Esophagus (tissue), 2 donors: Measurements from ENCODE around the gene TNFSF11. TPM values are rescaled to one million over a fixed set of nuclear protein-coding genes. Genes with fewer than 3 reads are reported as not detected.

ENCODE experiments used
- H3K27ac ChIP-seq, 2 donors: one replicate each; pipeline ENCODE4 v1.5.1; 2013; ENCODE audit warnings: low read depth in 2 of 2, mild to moderate bottlenecking in 2 of 2, inconsistent platforms in 1 of 2, low read length in 1 of 2, moderate library complexity in 1 of 2
- H3K27me3 ChIP-seq, 2 donors: one replicate each; pipeline ENCODE4 v1.6.1; 2013; ENCODE audit warnings: low read length in 2 of 2, control low read depth in 1 of 2, mild to moderate bottlenecking in 1 of 2; ENCODE audit not compliant: insufficient read depth in 2 of 2, control insufficient read depth in 1 of 2
- H3K36me3 ChIP-seq, 2 donors: one replicate each; pipeline ENCODE4 v1.6.1; 2013; ENCODE audit warnings: low read length in 1 of 2; ENCODE audit not compliant: control insufficient read depth in 2 of 2, insufficient read depth in 2 of 2
- H3K4me1 ChIP-seq, 2 donors: one replicate each; pipeline ENCODE4 v1.6.1; 2013; ENCODE audit warnings: low read length in 1 of 2; ENCODE audit not compliant: control insufficient read depth in 2 of 2, insufficient read depth in 2 of 2
- H3K4me3 ChIP-seq, 2 donors: one replicate each; pipeline ENCODE4 v1.5.1; 2013; ENCODE audit warnings: low read length in 2 of 2, mild to moderate bottlenecking in 2 of 2, low read depth in 1 of 2, moderate library complexity in 1 of 2
- H3K9me3 ChIP-seq, 2 donors: one replicate each; pipeline ENCODE4 v1.6.1; 2013; ENCODE audit warnings: mild to moderate bottlenecking in 2 of 2, low read depth in 1 of 2, low read length in 1 of 2, moderate library complexity in 1 of 2; ENCODE audit not compliant: control insufficient read depth in 2 of 2, insufficient read depth in 1 of 2
- WGBS, 2 donors: extraction: QIAGEN DNeasy Blood & Tissue Kit; methylation state at CpG; one replicate each; pipeline ENCODE4 v1.1.7; 2013; 5-methylcytosine and 5-hydroxymethylcytosine counted together
- polyA plus RNA-seq, 2 donors: library from polyadenylated mRNA; stranded (reverse); fragments of 200-250 nt; gene quantifications; one replicate each; pipeline ENCODE4 v1.2.3, GENCODE V29; 2013
- donor health status: healthy with polysubstance abuse.
- donor health status: Bipolar disorder and iron deficiency.

Gene TNFSF11
- polyA plus RNA-seq, 2 donors = 0.08 TPM

DNA sequence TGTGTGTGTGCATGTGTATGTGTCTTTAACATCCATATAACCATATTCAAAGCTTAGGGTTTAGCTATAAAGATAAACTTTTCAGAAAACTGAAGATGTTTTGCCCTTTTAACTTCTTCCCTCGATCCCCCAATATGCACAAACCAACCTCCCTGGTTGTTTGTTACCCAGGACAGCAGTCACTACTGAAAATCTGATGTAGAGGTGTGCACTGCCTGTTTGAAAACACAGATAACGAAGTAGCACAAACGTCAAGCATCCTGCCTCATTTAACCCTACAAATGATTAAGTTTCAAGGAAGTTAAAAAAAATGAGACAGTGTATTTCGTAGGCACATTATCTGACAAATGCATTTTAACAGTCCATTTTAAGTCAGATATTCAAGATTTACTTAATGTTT lies 3.6 kb downstream of the TNFSF11 start:
- Histone ChIP-seq H3K27me3 (no peaks in the 10 kb centered on the region), H3K9me3 (no peaks in the 10 kb centered on the region), H3K4me1 (peaks cover 4 to 5% of the 10 kb centered on the region in 2 donors), H3K4me3 (no peak overlapping the region), H3K27ac (no peak overlapping the region), H3K36me3 (no peaks in the 10 kb centered on the region)
- 58 to 61% methylated on average over 4 of the region's 4 CpGs for WGBS, 2 donors

DNA sequence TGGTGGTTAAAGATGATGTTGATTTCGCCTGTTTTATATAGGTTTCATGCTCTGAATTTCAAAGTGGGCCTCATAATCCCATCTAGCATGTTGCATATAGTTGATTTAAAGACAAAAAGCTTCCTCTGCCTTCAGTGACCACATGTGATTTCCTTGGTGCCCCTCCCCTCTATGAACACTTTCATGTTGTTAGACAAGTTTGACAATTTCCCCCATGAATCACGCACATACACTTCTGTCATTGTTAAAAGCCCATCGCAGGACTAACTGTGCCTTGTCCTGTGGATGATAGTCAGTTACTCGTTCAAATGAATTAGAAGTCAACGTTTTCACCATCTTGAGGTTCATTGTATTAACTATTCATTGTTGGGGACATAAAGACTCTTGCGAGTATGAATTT lies 6.7 kb downstream of the TNFSF11 start:
- Histone ChIP-seq H3K4me1 (no peaks in the 10 kb centered on the region), H3K27me3 (no peaks in the 10 kb centered on the region)
- WGBS, 2 donors = 64% methylated on average over 6 of the region's 6 CpGs

DNA sequence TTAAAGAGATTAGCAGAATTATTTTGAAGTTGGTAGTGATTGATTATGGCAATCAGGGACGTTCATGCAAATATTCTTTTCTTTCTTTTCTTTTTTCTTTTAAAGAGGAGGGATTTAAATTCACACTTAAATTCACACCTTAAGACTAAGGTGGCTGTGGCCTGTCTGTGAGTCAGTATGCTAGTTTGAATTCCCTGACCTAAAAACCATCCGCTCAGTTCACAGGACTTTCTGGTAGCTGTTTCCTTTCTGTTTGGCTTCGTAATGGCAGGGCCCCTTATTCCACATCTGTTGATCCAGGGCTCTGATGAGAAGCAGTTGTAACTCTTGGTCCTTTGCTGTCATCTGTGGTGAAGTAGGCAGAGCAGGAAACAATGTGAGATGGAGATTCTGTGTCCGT lies 7.5 kb downstream of the TNFSF11 start:
- no peak overlapping the region for H3K27ac ChIP-seq
- no peaks in the 10 kb centered on the region for H3K9me3 ChIP-seq
- no peaks in the 10 kb centered on the region for H3K36me3 ChIP-seq
- 76 to 81% methylated on average over 4 of the region's 4 CpGs for WGBS, 2 donors
- H3K27me3 ChIP-seq = no peaks in the 10 kb centered on the region
- H3K4me1 ChIP-seq = no peaks in the 10 kb centered on the region
- no peak overlapping the region for H3K4me3 ChIP-seq

More for the DNA sequence above, 6.7 kb downstream of the TNFSF11 start:
- no peak overlapping the region for H3K27ac ChIP-seq
- no peaks in the 10 kb centered on the region for H3K36me3 ChIP-seq
- no peaks in the 10 kb centered on the region for H3K9me3 ChIP-seq
- H3K4me3 ChIP-seq = no peak overlapping the region

DNA sequence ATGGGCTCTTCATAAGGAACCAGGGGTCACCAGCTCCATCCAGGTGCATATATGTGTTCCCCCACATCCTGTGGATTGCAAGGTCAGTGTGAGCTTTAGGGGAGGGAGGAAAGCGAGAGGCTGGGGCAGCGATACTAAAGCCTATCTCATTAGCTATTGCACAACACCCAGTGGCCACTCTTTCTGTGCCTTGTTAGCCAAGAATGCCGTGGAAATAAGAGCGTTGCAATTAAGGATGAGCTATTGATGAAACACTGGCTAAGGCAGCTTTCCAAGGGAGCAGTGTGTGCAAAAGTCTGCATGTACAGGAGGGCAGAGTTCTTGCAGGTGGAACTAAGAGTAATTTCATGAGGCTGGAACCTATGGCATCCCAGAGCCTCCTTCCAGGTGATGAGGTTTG lies 17.6 kb downstream of the TNFSF11 start:
- WGBS, 2 donors = 77 to 81% methylated on average over 4 of the region's 4 CpGs
- no peaks in the 10 kb centered on the region for H3K36me3 ChIP-seq
- H3K27me3 ChIP-seq = no peaks in the 10 kb centered on the region
- no peak overlapping the region for H3K27ac ChIP-seq
- H3K4me1 ChIP-seq = no peaks in the 10 kb centered on the region
- H3K4me3 ChIP-seq = no peak overlapping the region
- no peaks in the 10 kb centered on the region for H3K9me3 ChIP-seq

DNA sequence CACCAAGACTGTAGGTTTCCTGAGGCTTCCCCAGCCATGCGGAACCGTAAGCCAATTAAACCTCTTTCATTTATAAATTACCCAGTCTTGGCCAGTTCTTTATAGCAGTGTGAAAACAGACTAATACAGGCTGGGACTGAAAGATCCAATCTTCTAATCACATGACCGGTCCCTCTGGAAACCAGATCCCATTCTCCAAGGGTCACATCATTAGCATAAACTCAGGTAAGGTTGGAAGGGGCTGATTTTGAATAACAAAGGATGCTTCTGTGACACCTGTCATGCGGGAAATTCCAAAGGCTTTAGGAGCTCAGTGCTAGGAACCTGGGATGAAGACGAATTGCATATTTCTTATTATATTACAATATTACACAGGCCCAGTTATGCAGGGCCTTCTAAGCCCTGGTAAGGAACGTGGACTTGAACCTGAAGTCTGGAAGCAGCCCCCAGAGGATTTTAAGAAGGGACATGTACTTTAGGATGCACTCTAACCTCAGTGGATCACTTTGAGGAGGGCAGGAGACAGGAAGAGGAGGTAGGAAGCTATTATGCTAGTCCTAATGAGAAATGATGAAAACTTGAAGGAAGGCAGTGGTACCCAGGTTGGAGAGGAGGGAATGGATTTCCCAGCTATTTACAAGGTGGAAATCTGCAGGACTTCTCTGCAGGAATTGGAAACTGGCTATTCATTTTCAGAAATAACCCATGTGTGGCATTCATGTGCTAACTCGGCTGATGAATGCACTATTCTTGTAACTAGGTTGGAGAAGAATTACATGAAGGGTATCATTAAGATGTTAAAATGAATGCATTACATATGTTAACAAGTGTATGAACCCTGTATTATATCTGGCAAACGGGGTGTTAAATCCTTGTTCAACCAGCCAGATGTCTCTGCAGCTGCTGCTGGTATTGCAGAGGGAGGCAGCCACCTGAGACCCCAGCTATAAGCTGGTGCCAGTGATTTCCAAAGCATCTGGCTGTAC lies 19.3 kb downstream of the TNFSF11 start:
- H3K27me3 ChIP-seq = no peaks in the 10 kb centered on the region
- H3K4me1 ChIP-seq = no peaks in the 10 kb centered on the region
- no peak overlapping the region for H3K27ac ChIP-seq
- WGBS, 2 donors = 56 to 66% methylated on average over 8 of the region's 8 CpGs
- H3K4me3 ChIP-seq = no peak overlapping the region
- no peaks in the 10 kb centered on the region for H3K36me3 ChIP-seq
- H3K9me3 ChIP-seq = no peaks in the 10 kb centered on the region

DNA sequence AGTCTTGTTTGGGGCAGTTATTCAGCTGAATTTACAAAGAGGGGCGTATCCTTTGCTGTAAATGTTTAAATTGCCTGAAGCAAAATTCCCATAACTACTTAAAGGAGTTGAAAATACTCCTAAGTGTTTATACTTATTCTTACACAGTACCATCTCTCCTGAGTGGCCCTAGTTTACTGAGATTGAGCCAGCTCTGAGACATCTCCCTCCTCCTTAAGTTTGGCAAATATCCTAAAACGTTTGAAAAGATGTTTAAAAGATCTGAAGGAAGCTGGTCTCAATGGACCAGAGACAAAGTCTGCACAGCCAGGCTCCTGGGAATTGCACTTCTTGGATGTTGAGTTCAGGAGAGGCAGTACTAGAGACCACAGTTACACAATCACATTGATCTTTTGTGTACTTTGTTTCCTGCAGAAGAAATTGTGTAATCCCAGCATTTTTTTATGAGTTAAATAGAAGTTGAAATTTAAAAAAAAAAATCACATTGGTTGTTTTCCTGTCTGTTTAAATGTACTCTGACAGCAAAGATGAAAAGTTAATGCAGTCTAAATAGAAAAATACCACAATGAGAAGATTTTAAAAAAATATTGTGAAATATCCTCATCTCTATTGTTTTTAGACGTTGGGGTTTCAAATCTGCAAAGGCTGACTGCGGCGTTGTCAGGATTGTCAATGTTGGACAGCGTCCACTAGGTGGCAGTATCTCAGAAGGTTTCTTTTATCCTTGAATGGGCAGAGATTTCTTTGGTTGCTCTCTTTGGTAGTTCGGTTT lies 20.7 kb downstream of the TNFSF11 start:
- Histone ChIP-seq H3K9me3 (no peaks in the 10 kb centered on the region), H3K4me1 (no peaks in the 10 kb centered on the region), H3K27me3 (no peaks in the 10 kb centered on the region), H3K36me3 (no peaks in the 10 kb centered on the region), H3K4me3 (no peak overlapping the region), H3K27ac (no peak overlapping the region)
- 7 to 9% methylated on average over 7 of the region's 7 CpGs for WGBS, 2 donors

DNA sequence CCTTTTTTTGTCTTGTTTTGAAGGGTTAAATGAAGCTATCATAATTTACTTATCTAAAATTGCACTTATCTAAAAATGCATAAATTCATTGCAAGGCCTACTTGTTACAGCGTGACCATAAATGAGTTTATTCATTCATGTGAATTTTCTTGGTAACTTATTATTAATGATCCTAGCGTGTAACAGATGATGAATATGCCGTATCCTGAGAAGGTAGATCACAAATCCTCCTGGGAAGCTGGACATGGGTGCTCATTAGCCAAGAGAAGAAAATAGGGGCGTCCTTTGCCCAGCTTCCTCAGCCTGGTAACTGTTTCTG lies 21.3 kb downstream of the TNFSF11 start:
- Histone ChIP-seq H3K27me3 (no peaks in the 10 kb centered on the region), H3K4me1 (no peaks in the 10 kb centered on the region), H3K9me3 (no peaks in the 10 kb centered on the region), H3K27ac (no peak overlapping the region), H3K36me3 (no peaks in the 10 kb centered on the region), H3K4me3 (no peak overlapping the region)
- WGBS, 2 donors = 64 to 65% methylated on average over 4 of the region's 4 CpGs

DNA sequence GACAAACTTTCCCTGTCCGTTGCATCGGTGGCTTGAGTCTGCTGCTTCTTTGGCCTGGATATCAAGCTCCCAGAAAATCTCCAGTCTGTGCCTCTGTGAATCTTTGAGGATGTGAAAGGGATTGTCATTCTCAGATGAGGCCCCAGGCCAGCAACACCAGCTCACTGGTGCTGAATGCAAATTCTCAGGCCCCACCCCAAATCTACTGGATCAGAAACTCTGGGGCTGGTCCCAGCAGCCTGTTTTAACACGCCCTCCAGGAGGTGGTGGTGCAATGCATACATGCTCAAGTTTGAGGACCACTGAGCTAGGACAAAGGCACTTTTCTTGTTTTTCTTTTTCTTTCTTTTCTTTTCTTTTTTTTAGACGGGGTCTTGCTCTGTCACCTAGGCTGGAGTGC lies 23.6 kb downstream of the TNFSF11 start:
- Histone ChIP-seq H3K36me3 (no peaks in the 10 kb centered on the region), H3K27ac (no peak overlapping the region), H3K4me3 (no peak overlapping the region), H3K27me3 (no peaks in the 10 kb centered on the region), H3K4me1 (no peaks in the 10 kb centered on the region), H3K9me3 (no peaks in the 10 kb centered on the region)
- WGBS, 2 donors = 83 to 90% methylated on average over 4 of the region's 4 CpGs

DNA sequence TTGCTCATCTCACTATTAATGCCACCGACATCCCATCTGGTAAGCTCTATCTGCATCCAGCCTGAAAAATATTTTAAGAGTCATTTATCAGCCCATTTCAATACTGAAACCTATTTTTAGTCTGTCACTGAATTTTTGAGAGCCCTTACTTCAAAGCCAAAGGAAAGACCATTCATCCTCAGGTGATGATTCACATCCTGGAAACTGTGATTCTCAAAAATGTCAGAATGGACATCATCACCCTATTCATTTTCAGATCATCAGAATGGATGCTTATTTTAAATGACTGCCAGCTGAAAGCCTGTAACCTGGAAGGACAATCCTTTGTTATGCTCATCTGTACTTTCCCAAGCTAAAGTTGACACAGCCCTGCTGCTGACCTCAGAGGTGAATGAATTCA lies 27.0 kb downstream of the TNFSF11 start:
- H3K27me3 ChIP-seq = no peaks in the 10 kb centered on the region
- no peaks in the 10 kb centered on the region for H3K4me1 ChIP-seq
- H3K36me3 ChIP-seq = no peaks in the 10 kb centered on the region
- H3K9me3 ChIP-seq = no peaks in the 10 kb centered on the region
- H3K27ac ChIP-seq = no peak overlapping the region
- WGBS, 2 donors = 68 to 83% methylated on average over 1 of the region's 1 CpG
- no peak overlapping the region for H3K4me3 ChIP-seq
